Neural progenitor cell (in vitro differentiated cells): ENCODE measurements around the gene MAML3.

Source experiments
- EZH2 ChIP-seq: fragments of 200-600 bp; sonication (generic); IDR thresholded peaks from 2 replicates; pipeline ENCODE4 v1.6.1; 2017; ENCODE audit warnings: antibody characterized with exemption, mild to moderate bottlenecking, moderate library complexity
- TF ChIP-seq, protein P1 (sequence below): fragments of 200-600 bp; sonication (generic); IDR thresholded peaks from 2 replicates; pipeline ENCODE4 v1.5.1; 2017; ENCODE audit warnings: antibody characterized with exemption, mild to moderate bottlenecking

DNA sequence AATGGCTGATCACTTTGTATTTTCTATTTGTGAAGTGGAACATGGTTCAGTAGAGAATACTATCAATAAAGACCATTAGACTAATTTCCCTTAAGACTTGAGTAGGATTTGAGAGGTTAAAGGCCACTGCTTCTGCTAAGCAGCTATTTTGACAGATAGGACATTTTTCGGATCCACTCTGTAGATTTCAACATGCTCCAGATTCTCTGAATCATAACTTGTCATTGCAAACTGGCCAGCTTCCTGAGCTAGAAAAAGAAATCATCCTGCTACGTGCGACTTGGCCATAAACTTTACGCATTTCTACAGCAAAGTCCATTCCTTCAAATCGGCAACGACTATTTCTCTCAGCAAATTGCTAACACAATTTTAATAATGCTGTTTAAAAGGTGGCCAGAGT, 433.2 kb downstream of the MAML3 start:
- TF ChIP-seq, protein P1, sequence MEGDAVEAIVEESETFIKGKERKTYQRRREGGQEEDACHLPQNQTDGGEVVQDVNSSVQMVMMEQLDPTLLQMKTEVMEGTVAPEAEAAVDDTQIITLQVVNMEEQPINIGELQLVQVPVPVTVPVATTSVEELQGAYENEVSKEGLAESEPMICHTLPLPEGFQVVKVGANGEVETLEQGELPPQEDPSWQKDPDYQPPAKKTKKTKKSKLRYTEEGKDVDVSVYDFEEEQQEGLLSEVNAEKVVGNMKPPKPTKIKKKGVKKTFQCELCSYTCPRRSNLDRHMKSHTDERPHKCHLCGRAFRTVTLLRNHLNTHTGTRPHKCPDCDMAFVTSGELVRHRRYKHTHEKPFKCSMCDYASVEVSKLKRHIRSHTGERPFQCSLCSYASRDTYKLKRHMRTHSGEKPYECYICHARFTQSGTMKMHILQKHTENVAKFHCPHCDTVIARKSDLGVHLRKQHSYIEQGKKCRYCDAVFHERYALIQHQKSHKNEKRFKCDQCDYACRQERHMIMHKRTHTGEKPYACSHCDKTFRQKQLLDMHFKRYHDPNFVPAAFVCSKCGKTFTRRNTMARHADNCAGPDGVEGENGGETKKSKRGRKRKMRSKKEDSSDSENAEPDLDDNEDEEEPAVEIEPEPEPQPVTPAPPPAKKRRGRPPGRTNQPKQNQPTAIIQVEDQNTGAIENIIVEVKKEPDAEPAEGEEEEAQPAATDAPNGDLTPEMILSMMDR: no peak
- no peak for TF ChIP-seq EZH2
